A549 treated with CpdA at 1 μM for 4 hours (cell line): ENCODE results near the gene HOXB4. TPM values are rescaled to one million over a fixed set of nuclear protein-coding genes. Genes with fewer than 3 reads are reported as not detected.

Experiments
- total RNA-seq: library from RNA; stranded (reverse); fragments of 200-300 nt; extraction: Qiagen RNA extraction; gene quantifications from 5 replicates; pipeline ENCODE4 v1.2.3, GENCODE V29; 2022; ENCODE audit warnings: low read depth

HOXB4 gene
- 0.09 to 0.17 TPM (median 0.13 TPM) in 5 replicates for total RNA-seq

DNA sequence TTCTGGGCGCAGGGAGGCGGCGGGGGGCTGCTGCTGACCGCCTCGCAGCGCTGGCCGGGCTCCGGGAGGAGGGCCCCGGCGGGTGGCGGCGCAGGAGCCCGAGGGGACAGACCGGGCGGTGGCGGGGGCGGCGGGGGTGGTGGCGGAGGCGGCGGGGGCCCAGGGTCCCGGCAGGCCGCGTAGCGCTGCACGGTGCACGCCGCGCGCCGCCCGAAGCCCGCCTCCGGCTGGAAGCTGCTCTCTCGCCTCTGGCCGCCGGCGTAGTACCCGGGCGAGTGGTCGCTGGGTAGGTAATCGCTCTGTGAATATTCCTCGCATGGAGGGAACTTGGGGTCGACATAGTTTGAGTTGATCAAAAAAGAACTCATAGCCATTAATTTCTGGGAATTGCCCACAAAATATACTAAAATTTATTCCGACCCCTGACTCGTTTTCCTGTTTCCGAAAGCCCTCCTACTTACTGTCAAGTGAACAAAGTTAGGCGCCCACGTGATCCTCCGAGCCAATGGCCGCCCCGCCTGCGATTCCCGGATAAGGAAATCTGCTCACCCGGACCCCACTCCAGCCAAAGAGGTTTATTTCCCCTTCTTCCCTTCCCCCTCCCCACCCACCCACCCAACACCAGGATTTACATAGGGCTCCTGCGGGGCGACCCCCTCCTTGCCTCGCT is at the start of gene HOXB4:
Gene HOXB4, minus strand, starts transcription at position 405 of the 670 bp plus-strand sequence. Its CDS starts 31 bp downstream, at position 374.

GRCh38 chr17:48626245-48627117 is 48.3 kb upstream of the HOXB4 start, which contains the start of gene HOXB9:
TSS of gene HOXB9 (minus strand) at chr17:48626358. CDS start at chr17:48626269, 89 bp downstream.

GRCh38 chr17:48615047-48615962 is 37.2 kb upstream of the HOXB4 start, which contains the start of gene HOXB8:
TSS of gene HOXB8 (minus strand) at chr17:48615292. CDS start at chr17:48614704, 588 bp downstream.

DNA sequence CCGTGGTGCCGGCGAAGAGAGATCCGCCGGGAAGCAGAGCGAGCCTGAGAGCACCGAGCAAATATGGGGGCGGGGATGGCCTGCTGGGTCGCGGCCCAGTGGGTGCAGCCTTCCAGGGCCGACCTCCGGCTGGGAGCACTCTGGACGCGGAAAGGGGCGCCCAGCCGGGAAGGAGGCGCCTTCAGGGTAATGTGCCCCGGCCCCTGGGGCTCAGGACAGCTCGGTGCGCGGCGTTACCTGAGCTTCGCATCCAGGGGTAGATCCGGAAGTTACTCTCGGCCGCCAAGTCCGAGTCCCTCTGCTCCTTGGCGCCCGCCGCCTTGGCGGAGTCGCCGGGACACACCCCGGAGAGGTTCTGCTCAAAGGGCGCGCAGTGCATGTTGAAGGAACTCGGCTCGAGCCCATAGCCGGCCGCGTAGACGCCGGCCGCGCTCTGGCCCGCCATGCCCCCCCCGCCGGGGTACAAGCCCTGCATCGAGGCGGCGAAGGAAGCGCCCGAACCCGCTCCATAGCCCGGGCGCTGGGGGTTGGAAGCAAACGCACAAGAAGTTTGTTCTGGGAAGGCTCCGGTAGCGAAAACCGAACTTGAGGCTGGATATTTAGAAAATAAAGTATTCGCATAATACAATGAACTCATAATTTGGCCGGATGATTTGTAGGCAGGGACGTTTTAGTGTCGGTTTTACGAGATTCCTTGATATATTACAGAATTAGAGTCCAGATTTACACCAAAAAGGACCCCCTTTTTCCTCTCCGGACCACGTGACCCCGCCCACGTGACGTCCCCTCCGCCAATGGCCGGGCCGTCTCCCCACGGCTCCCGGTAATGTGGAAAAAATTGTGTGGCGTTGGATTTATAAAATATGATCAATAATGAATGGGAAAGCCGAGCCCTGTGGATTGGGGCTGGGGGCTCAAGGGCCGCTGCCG is 32.4 kb upstream of the HOXB4 start, which contains the start of gene HOXB7:
Gene HOXB7, minus strand, starts transcription at position 736 of the 930 bp plus-strand sequence. Its CDS starts 99 bp downstream, at position 637.

GRCh38 chr17:48604770-48605329 is 26.7 kb upstream of the HOXB4 start, which contains the start of gene HOXB6:
TSS of gene HOXB6 (minus strand) at chr17:48604986. CDS start at chr17:48598150, 6,836 bp downstream.

DNA sequence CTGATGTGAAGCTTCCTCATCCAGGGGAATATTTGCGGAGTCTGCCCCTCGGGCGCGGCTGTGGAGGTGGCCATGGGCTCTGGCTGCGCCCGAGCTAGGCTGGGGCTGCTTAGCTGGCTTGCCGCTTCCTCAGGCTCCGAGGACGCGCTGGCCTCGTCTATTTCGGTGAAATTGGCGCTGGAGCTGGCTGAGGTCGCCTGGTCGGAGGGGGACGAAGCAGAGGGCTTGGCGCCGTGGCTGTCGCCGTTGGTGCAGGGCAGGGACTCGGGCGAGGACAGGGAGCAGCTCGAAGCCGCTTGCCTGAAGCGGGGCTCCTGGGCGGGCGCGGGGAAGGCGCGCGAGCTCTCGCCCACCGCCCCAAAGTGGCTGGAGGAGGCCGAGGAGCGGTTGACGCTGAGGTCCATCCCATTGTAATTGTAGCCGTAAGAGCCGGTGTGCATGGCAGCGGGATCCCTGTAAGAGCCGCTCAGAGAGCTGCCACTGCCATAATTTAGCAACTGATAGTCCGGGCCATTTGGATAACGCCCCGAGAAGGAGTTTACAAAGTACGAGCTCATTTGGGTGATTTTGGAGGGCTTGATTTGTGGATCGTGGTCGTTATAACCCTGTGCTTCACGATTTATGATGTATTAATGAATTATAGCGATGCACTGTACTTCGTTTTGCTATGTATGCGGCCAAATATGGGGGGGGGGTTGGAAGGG is 15.1 kb upstream of the HOXB4 start, which contains the start of gene HOXB5:
Gene HOXB5, minus strand, starts transcription at position 654 of the 704 bp plus-strand sequence. Its CDS starts 97 bp downstream, at position 557.

GRCh38 chr17:48589831-48590606 is 11.9 kb upstream of the HOXB4 start, which contains the start of gene HOXB3:
TSS of gene HOXB3 (minus strand) at chr17:48590241. CDS start at chr17:48552474, 37,767 bp downstream.

GRCh38 chr17:48545022-48545375 is 33.2 kb downstream of the HOXB4 start, which contains the start of gene HOXB2:
TSS of gene HOXB2 (minus strand) at chr17:48545109. CDS start at chr17:48544911, 198 bp downstream.

DNA sequence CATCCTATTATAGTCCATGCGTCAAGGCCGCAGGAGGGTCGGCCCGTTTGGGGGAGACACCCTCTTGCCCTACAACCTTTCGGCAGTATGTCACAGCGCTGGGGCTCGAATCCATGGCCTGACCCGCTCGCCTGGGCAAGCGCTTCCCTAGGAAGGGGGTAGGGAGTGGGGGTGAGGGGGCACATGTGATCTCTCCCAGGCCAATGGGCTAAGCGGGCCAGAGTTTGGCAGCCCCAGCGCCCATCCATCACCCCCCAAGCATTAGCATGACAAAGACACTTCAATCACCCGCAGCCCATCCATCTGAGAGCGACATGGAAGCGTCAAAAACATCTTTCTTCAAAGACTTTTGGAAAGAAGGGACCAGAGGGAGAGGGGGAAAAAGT is 47.3 kb downstream of the HOXB4 start, which contains the start of gene HOXB1:
Gene HOXB1, minus strand, starts transcription at position 125 of the 386 bp plus-strand sequence. Its CDS starts 107 bp downstream, at position 18.

Other genes with a start within 250 kb of the HOXB4 start
- gene SKAP1, start 148.1 kb downstream of the HOXB4 start, total RNA-seq: 0.25 to 0.26 TPM in 2 of 5 replicates, not detected in the others
- gene HOXB1, start 47.3 kb downstream of the HOXB4 start, total RNA-seq: not detected in 5 replicates
- 0.44 to 0.69 TPM (median 0.55 TPM) in 4 of 5 replicates, not detected in the other for gene HOXB2, start 33.2 kb downstream of the HOXB4 start, total RNA-seq
- 3.8 to 9.3 TPM (median 5.9 TPM) in 5 replicates for gene HOXB3, start 11.9 kb upstream of the HOXB4 start, total RNA-seq
- gene HOXB5, start 15.4 kb upstream of the HOXB4 start, total RNA-seq: 1.8 to 2.8 TPM (median 2.4 TPM) in 5 replicates
- gene HOXB6, start 26.6 kb upstream of the HOXB4 start, total RNA-seq: 4.8 to 6.8 TPM (median 5.4 TPM) in 5 replicates
- 31.4 to 36.6 TPM (median 33.3 TPM) in 5 replicates for gene HOXB7, start 32.7 kb upstream of the HOXB4 start, total RNA-seq
- gene HOXB8, start 36.9 kb upstream of the HOXB4 start, total RNA-seq: 7.1 to 9.6 TPM (median 8.0 TPM) in 5 replicates
- 7.7 to 9.1 TPM (median 8.1 TPM) in 5 replicates for gene HOXB9, start 48.0 kb upstream of the HOXB4 start, total RNA-seq
- gene PRAC1, start 144.2 kb upstream of the HOXB4 start, total RNA-seq: not detected in 5 replicates
- not detected in 5 replicates for gene PRAC2, start 144.8 kb upstream of the HOXB4 start, total RNA-seq
- 1.7 to 2.8 TPM (median 2.7 TPM) in 5 replicates for gene HOXB13, start 150.4 kb upstream of the HOXB4 start, total RNA-seq
- 0.45 to 1.5 TPM (median 0.73 TPM) in 5 replicates for gene TTLL6, start 238.9 kb upstream of the HOXB4 start, total RNA-seq